ENCODE results near the gene RABL3.

DNA sequence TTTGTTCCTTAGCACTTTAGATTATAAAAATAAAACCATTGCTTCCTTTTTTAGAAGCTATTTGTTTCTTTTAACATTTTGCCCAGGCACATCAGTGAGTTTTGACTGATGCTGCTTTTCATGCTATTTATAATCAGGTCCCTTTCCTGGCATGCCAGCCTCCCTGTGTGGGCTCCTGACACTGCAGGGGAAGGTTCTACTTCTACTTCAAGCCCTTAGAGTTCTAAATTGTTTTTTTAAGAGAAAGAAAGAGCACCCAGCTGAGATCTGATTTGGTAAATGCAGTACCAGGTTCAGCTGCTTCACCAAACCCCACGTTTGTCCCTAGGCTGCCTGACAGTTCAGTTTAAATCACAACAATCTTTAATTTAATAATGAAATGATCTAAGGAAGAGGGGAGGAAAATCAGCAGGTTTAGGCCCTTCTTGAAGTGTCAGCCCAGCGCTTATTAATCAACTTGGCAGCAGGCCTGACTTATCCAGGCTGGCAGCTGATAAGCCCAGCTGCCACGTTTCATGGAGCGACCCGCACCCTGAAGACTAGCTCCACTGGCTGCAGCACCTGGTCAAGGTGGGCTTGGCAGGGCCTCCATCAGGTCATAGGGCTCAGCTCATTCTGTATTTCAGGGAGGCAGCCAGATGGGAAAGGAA, 89.3 kb downstream of the RABL3 start:
- TF ChIP-seq, protein P1, sequence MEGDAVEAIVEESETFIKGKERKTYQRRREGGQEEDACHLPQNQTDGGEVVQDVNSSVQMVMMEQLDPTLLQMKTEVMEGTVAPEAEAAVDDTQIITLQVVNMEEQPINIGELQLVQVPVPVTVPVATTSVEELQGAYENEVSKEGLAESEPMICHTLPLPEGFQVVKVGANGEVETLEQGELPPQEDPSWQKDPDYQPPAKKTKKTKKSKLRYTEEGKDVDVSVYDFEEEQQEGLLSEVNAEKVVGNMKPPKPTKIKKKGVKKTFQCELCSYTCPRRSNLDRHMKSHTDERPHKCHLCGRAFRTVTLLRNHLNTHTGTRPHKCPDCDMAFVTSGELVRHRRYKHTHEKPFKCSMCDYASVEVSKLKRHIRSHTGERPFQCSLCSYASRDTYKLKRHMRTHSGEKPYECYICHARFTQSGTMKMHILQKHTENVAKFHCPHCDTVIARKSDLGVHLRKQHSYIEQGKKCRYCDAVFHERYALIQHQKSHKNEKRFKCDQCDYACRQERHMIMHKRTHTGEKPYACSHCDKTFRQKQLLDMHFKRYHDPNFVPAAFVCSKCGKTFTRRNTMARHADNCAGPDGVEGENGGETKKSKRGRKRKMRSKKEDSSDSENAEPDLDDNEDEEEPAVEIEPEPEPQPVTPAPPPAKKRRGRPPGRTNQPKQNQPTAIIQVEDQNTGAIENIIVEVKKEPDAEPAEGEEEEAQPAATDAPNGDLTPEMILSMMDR (IDR thresholded peaks at IDR 0.05) = no peak
- no peak for TF ChIP-seq POLR2AphosphoS5 (IDR thresholded peaks at IDR 0.05)

Data from breast epithelium (tissue), 3 donors.